ENCODE measurements around the gene TTC39A. TPM values are rescaled to one million over a fixed set of nuclear protein-coding genes. Genes with fewer than 3 reads are reported as not detected.

Gene TTC39A
- total RNA-seq, 4 donors from 2014 or later, result 0.26 to 2.5 (median 1.3) TPM

DNA sequence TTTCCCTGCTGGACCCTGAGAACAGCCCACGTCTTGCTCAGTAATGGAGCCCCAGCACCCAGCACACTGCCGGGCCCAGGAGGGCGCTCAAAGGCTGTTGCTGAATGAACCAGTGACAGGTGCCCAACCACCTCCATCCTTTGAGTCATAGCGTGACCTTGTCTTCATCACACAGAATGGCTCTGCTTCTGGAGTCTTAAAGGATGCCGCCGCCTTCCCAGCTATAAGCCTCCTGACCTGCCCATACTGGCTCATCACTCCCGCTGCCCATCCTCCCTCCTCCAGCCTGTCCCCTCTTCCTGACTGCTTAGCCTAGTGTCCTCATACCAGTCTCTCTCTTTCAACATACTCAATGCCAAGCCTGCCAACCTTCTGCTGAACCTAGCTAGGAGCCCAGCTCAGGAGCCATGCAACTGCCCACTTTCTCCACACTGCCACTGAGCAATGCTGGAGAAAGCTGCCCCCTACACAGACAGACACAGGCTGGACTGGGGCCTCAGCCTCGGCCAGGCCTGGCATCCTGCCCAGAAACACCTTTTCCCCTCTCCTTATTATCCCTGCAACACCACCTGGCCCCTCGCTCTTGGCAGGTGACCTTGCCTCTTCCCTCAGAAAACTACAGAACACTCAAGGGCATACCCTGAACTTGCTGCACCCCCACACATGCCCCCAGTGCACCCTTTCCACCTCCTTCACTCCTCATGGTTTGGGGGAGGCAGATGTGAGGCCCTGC lies 14.1 kb downstream of the TTC39A start:
- Histone ChIP-seq H3K36me3 (no peaks in the 10 kb centered on the region), H3K9me3 (no peaks in the 10 kb centered on the region), H3K27me3 (no peaks in the 10 kb centered on the region), H3K27ac (no peak overlapping the region), H3K4me1 (no peaks in the 10 kb centered on the region), H3K4me3 (no peak overlapping the region)
- intact Hi-C loops (cut with DNase I; ENCODE audit: low total_unique reads), result no loop called here
- TF ChIP-seq, protein P1, sequence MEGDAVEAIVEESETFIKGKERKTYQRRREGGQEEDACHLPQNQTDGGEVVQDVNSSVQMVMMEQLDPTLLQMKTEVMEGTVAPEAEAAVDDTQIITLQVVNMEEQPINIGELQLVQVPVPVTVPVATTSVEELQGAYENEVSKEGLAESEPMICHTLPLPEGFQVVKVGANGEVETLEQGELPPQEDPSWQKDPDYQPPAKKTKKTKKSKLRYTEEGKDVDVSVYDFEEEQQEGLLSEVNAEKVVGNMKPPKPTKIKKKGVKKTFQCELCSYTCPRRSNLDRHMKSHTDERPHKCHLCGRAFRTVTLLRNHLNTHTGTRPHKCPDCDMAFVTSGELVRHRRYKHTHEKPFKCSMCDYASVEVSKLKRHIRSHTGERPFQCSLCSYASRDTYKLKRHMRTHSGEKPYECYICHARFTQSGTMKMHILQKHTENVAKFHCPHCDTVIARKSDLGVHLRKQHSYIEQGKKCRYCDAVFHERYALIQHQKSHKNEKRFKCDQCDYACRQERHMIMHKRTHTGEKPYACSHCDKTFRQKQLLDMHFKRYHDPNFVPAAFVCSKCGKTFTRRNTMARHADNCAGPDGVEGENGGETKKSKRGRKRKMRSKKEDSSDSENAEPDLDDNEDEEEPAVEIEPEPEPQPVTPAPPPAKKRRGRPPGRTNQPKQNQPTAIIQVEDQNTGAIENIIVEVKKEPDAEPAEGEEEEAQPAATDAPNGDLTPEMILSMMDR (IDR thresholded peaks at IDR 0.05), result no peak
- TF ChIP-seq POLR2A (IDR thresholded peaks at IDR 0.05), result no peak
- no peak for DNase-seq

DNA sequence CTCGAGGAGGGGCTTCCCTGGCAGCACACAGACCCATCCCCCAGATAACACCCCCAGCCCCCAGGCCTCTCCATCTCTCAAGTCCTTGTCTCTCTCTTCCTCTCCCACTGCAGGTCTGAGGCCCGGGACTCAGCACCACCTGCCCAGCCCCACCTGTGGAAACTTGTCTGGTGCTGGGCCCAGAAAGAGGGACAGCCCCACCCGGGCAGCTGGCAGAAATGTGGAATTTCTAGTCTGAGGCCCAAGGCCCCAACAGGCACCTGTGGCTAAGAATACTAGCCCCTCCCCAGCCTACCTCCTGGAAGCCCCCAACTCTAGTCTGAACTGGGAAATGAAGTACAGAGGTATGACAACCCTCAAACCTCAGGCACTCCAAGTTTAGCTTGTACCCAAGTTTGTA lies 15.4 kb downstream of the TTC39A start:
- intact Hi-C loops (cut with DNase I; ENCODE audit: low total_unique reads), result no loop called here
- H3K4me3 ChIP-seq, result no peak overlapping the region
- no peak overlapping the region for H3K27ac ChIP-seq
- H3K4me1 ChIP-seq, result no peaks in the 10 kb centered on the region
- H3K9me3 ChIP-seq, result no peaks in the 10 kb centered on the region
- no peaks in the 10 kb centered on the region for H3K27me3 ChIP-seq
- H3K36me3 ChIP-seq, result no peaks in the 10 kb centered on the region
- no peak for DNase-seq
- TF ChIP-seq POLR2A (IDR thresholded peaks at IDR 0.05), result no peak
- TF ChIP-seq, protein P1 (IDR thresholded peaks at IDR 0.05), result no peak

GRCh38 chr1:51313961-51314777 lies 16.2 kb downstream of the TTC39A start:
- Histone ChIP-seq H3K27me3 (no peaks in the 10 kb centered on the region), H3K36me3 (no peaks in the 10 kb centered on the region), H3K27ac (peak overlapping the region; percentile 10 to 48), H3K9me3 (no peaks in the 10 kb centered on the region), H3K4me1 (no peaks in the 10 kb centered on the region), H3K4me3 (no peak overlapping the region)
- peak in 1 of 2 donors; percentile 35 for DNase-seq
- no peak for TF ChIP-seq POLR2A (IDR thresholded peaks at IDR 0.05)
- TF ChIP-seq, protein P1 (IDR thresholded peaks at IDR 0.05), result no peak
- intact Hi-C loops (cut with DNase I; ENCODE audit: low total_unique reads), result no loop called here

GRCh38 chr1:51313268-51313852 lies 17.0 kb downstream of the TTC39A start:
- H3K36me3 ChIP-seq, result no peaks in the 10 kb centered on the region
- no peaks in the 10 kb centered on the region for H3K4me1 ChIP-seq
- no peak for DNase-seq
- no peak overlapping the region for H3K4me3 ChIP-seq
- intact Hi-C loops (cut with DNase I; ENCODE audit: low total_unique reads), result no loop called here
- TF ChIP-seq, protein P1 (IDR thresholded peaks at IDR 0.05), result peak in 1 of 4 experiments; percentile 11
- no peak for TF ChIP-seq POLR2A (IDR thresholded peaks at IDR 0.05)
- H3K27ac ChIP-seq, result peak overlapping the region; percentile 10 to 48
- no peaks in the 10 kb centered on the region for H3K27me3 ChIP-seq
- no peaks in the 10 kb centered on the region for H3K9me3 ChIP-seq

- intact Hi-C loops (cut with DNase I; ENCODE audit: low total_unique reads), result no loop called here
- no peaks in the 10 kb centered on the region for H3K9me3 ChIP-seq
- no peak overlapping the region for H3K27ac ChIP-seq
- no peak for TF ChIP-seq POLR2A (IDR thresholded peaks at IDR 0.05)
- TF ChIP-seq, protein P1 (IDR thresholded peaks at IDR 0.05), result no peak
- no peaks in the 10 kb centered on the region for H3K36me3 ChIP-seq
- H3K4me3 ChIP-seq, result no peak overlapping the region
- no peaks in the 10 kb centered on the region for H3K27me3 ChIP-seq
- DNase-seq, result no peak
- H3K4me1 ChIP-seq, result no peaks in the 10 kb centered on the region
Measured at GRCh38 chr1:51312718-51313117, 17.6 kb downstream of the TTC39A start.

Measured in uterus (tissue), 4 donors.